H9 (cell line): ENCODE data around the gene FAM228B. TPM values are rescaled to one million over a fixed set of nuclear protein-coding genes. Genes with fewer than 3 reads are reported as not detected.

ENCODE experiments used
- DNase-seq: peaks from one replicate; pipeline ENCODE4 v3.0.0-alpha.2; 2017
- H2AFZ ChIP-seq: one replicate; pipeline ENCODE4 v1.6.1; 2013; ENCODE audit warnings: mild to moderate bottlenecking, low read length, control low read depth, moderate library complexity
- H2AK5ac ChIP-seq: 2 replicates; pipeline ENCODE4 v1.6.1; 2013; ENCODE audit warnings: low read length, control low read depth, mixed read lengths; ENCODE audit not compliant: insufficient read length
- H2BK120ac ChIP-seq: one replicate; pipeline ENCODE4 v1.6.1; 2013; ENCODE audit warnings: low read depth, mild to moderate bottlenecking, low read length, control low read depth, inconsistent platforms; ENCODE audit not compliant: poor library complexity, severe bottlenecking
- H2BK12ac ChIP-seq: 2 replicates; pipeline ENCODE4 v1.6.1; 2013; ENCODE audit warnings: low read length, control low read depth, mixed read lengths, low read depth; ENCODE audit not compliant: insufficient read length
- H2BK15ac ChIP-seq: 2 replicates; pipeline ENCODE4 v1.6.1; 2013; ENCODE audit warnings: low read depth, low read length, control low read depth
- H2BK20ac ChIP-seq: one replicate; pipeline ENCODE4 v1.6.1; 2013; ENCODE audit warnings: low read depth, mild to moderate bottlenecking, low read length, control low read depth, inconsistent platforms; ENCODE audit not compliant: poor library complexity, severe bottlenecking
- H2BK5ac ChIP-seq: 2 replicates; pipeline ENCODE4 v1.6.1; 2013; ENCODE audit warnings: low read length, control low read depth, mixed read lengths; ENCODE audit not compliant: insufficient read length
- H3K14ac ChIP-seq: 2 replicates; pipeline ENCODE4 v1.6.1; 2013; ENCODE audit warnings: low read length, control low read depth; ENCODE audit not compliant: insufficient read depth
- H3K18ac ChIP-seq: 2 replicates; pipeline ENCODE4 v1.6.1; 2013; ENCODE audit warnings: low read depth, mild to moderate bottlenecking, mixed read lengths, low read length, control low read depth; ENCODE audit not compliant: insufficient read length
- H3K23ac ChIP-seq: 2 replicates; pipeline ENCODE4 v1.6.1; 2013; ENCODE audit warnings: low read length, control low read depth, mixed read lengths, low read depth; ENCODE audit not compliant: insufficient read length
- H3K23me2 ChIP-seq: 2 replicates; pipeline ENCODE4 v1.6.1; 2013; ENCODE audit warnings: low read depth, mild to moderate bottlenecking, mixed read lengths, low read length, control low read depth; ENCODE audit not compliant: insufficient read length, poor library complexity, severe bottlenecking
- H3K27ac ChIP-seq: 2 replicates; pipeline ENCODE4 v1.5.1; 2013; ENCODE audit warnings: low read length, control low read depth, mixed read lengths, low read depth; ENCODE audit not compliant: insufficient read length
- H3K27me3 ChIP-seq: 2 replicates; pipeline ENCODE4 v1.6.1; 2013; ENCODE audit warnings: low read length, control low read depth, inconsistent platforms; ENCODE audit not compliant: insufficient read depth
- H3K4ac ChIP-seq: 2 replicates; pipeline ENCODE4 v1.6.1; 2013; ENCODE audit warnings: low read depth, mild to moderate bottlenecking, control low read depth, inconsistent platforms, low read length, moderate library complexity
- H3K4me1 ChIP-seq: 2 replicates; pipeline ENCODE4 v1.6.1; 2013; ENCODE audit warnings: low read length, control low read depth, inconsistent platforms; ENCODE audit not compliant: insufficient read depth
- H3K4me2 ChIP-seq: 2 replicates; pipeline ENCODE4 v1.6.1; 2013; ENCODE audit warnings: low read length, control low read depth, mixed read lengths; ENCODE audit not compliant: insufficient read length, insufficient read depth
- H3K56ac ChIP-seq: 2 replicates; pipeline ENCODE4 v1.6.1; 2013; ENCODE audit warnings: low read depth, mild to moderate bottlenecking, mixed read lengths, low read length, control low read depth; ENCODE audit not compliant: insufficient read length
- H3K79me1 ChIP-seq: 2 replicates; pipeline ENCODE4 v1.6.1; 2013; ENCODE audit warnings: low read depth, mild to moderate bottlenecking, moderate library complexity, low read length, control low read depth, inconsistent platforms; ENCODE audit not compliant: insufficient read depth, poor library complexity, severe bottlenecking
- H3K79me2 ChIP-seq: 2 replicates; pipeline ENCODE4 v1.6.1; 2013; ENCODE audit warnings: low read length, control low read depth, inconsistent platforms; ENCODE audit not compliant: insufficient read depth
- H3K9ac ChIP-seq: 2 replicates; pipeline ENCODE4 v1.6.1; 2013; ENCODE audit warnings: low read length, control low read depth, mixed read lengths; ENCODE audit not compliant: insufficient read length; ENCODE audit errors: extremely low read depth
- H3K9me3 ChIP-seq: one replicate; pipeline ENCODE4 v1.6.1; 2013; ENCODE audit warnings: low read depth, low read length, inconsistent platforms; ENCODE audit not compliant: control insufficient read depth
- H3T11ph ChIP-seq: one replicate; pipeline ENCODE4 v1.6.1; 2013; ENCODE audit warnings: mild to moderate bottlenecking, low read length, control low read depth, inconsistent platforms
- H4K20me1 ChIP-seq: one replicate; pipeline ENCODE4 v1.6.1; 2013; ENCODE audit not compliant: control insufficient read depth, insufficient read length, insufficient read depth
- H4K5ac ChIP-seq: 2 replicates; pipeline ENCODE4 v1.6.1; 2013; ENCODE audit warnings: low read depth, mild to moderate bottlenecking, mixed read lengths, low read length, control low read depth; ENCODE audit not compliant: insufficient read length
- H4K8ac ChIP-seq: replicated peaks from 2 replicates; pipeline ENCODE4 v1.6.1; 2013; ENCODE audit warnings: low read length, control low read depth, mixed read lengths, low read depth; ENCODE audit not compliant: insufficient read length
- H4K91ac ChIP-seq: 2 replicates; pipeline ENCODE4 v1.6.1; 2013; ENCODE audit warnings: low read depth, mild to moderate bottlenecking, moderate library complexity, mixed read lengths, low read length, control low read depth; ENCODE audit not compliant: insufficient read length
- H3K27ac Mint-ChIP-seq, 3 experiments: 2 replicates in 2 of 3; 3 replicates in 1 of 3; pipeline ENCODE4 v1.8.0; 2020 to 2021; ENCODE audit warnings: mixed read lengths in 3 of 3, mild to moderate bottlenecking in 1 of 3, moderate library complexity in 1 of 3
- H3K27me3 Mint-ChIP-seq: 2 replicates; pipeline ENCODE4 v1.8.0; 2021; ENCODE audit warnings: low read depth, mild to moderate bottlenecking, moderate library complexity, mixed read lengths
- H3K36me3 Mint-ChIP-seq, 3 experiments: 2 replicates in 2 of 3; 3 replicates in 1 of 3; pipeline ENCODE4 v1.8.0; 2020 to 2021; ENCODE audit warnings: low read depth in 3 of 3, mixed read lengths in 3 of 3; ENCODE audit not compliant: insufficient read depth in 1 of 3
- H3K4me1 Mint-ChIP-seq, 2 experiments: 2 replicates each; pipeline ENCODE4 v1.8.0; 2020; ENCODE audit warnings: mixed read lengths in 2 of 2
- H3K4me3 Mint-ChIP-seq, 2 experiments: 2 replicates in 1 of 2; 3 replicates in 1 of 2; pipeline ENCODE4 v1.8.0; 2020 to 2021; ENCODE audit warnings: mild to moderate bottlenecking in 2 of 2, mixed read lengths in 2 of 2, moderate library complexity in 1 of 2
- H3K9me3 Mint-ChIP-seq, 2 experiments: 2 replicates in 1 of 2; 3 replicates in 1 of 2; pipeline ENCODE4 v1.8.0; 2020; ENCODE audit warnings: mild to moderate bottlenecking in 2 of 2, mixed read lengths in 2 of 2, moderate library complexity in 1 of 2
- WGBS: extraction: QIAGEN DNeasy Blood & Tissue Kit; methylation state at CpG from one replicate; pipeline ENCODE4 v1.1.7; 2013; ENCODE audit warnings: missing lambda C conversion rate, low lambda C conversion rate, mixed read lengths; ENCODE audit not compliant: insufficient read length; ENCODE audit errors: extremely low coverage; 5-methylcytosine and 5-hydroxymethylcytosine counted together
- total RNA-seq: library from RNA; stranded (reverse); gene quantifications from 2 replicates; pipeline ENCODE4 v1.2.1, GENCODE V29; 2021
- TF ChIP-seq, protein P1 (sequence below): fragments of 200-600 bp; sonication (generic); conservative IDR thresholded peaks from 3 replicates; pipeline ENCODE4 v1.8.0; 2021; ENCODE audit warnings: antibody characterized with exemption, mild to moderate bottlenecking

FAM228B gene
- total RNA-seq, 1 experiment from 2014 or later, result 6.5 TPM

- no peak overlapping the region for H3K9ac ChIP-seq
- Mint-ChIP-seq H3K27ac (no peak overlapping the region), H3K9me3 (peaks cover 8 to 11% of the 10 kb centered on the region in 2 experiments; a peak in 4 of 5 replicates), H3K27me3 (no peaks in the 10 kb centered on the region; the same call in 1 of the 2 replicates), H3K4me3 (no peak overlapping the region), H3K36me3 (peaks cover 0 to 5% (median 0%) of the 10 kb centered on the region in 3 experiments; a peak in 3 of 7 replicates), H3K4me1 (peaks cover 7 to 12% of the 10 kb centered on the region in 2 experiments)
- H3K4me2 ChIP-seq, result no peak overlapping the region
- no peak overlapping the region for H3K14ac ChIP-seq
- no peak overlapping the region for H2BK12ac ChIP-seq
- TF ChIP-seq, protein P1, sequence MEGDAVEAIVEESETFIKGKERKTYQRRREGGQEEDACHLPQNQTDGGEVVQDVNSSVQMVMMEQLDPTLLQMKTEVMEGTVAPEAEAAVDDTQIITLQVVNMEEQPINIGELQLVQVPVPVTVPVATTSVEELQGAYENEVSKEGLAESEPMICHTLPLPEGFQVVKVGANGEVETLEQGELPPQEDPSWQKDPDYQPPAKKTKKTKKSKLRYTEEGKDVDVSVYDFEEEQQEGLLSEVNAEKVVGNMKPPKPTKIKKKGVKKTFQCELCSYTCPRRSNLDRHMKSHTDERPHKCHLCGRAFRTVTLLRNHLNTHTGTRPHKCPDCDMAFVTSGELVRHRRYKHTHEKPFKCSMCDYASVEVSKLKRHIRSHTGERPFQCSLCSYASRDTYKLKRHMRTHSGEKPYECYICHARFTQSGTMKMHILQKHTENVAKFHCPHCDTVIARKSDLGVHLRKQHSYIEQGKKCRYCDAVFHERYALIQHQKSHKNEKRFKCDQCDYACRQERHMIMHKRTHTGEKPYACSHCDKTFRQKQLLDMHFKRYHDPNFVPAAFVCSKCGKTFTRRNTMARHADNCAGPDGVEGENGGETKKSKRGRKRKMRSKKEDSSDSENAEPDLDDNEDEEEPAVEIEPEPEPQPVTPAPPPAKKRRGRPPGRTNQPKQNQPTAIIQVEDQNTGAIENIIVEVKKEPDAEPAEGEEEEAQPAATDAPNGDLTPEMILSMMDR, result peak; percentile 84
- H4K20me1 ChIP-seq, result no peaks in the 10 kb centered on the region
- no peak overlapping the region for H2BK5ac ChIP-seq
- H4K5ac ChIP-seq, result no peak overlapping the region
- no peak overlapping the region for H2BK20ac ChIP-seq
- H3K56ac ChIP-seq, result no peak overlapping the region
- no peaks in the 10 kb centered on the region for H3K79me2 ChIP-seq
- H3K27me3 ChIP-seq, result no peaks in the 10 kb centered on the region; the same call in 1 of the 2 replicates
- H3K23ac ChIP-seq, result no peak overlapping the region
- no peak overlapping the region for H2AK5ac ChIP-seq
- no peaks in the 10 kb centered on the region for H3K4me1 ChIP-seq
- H4K8ac ChIP-seq, result no peak overlapping the region
- no peak overlapping the region for H3K18ac ChIP-seq
- H3T11ph ChIP-seq, result no peak overlapping the region
- no peaks in the 10 kb centered on the region for H3K23me2 ChIP-seq
- H3K27ac ChIP-seq, result no peak overlapping the region
- peak; percentile 69 for DNase-seq
- no peak overlapping the region for H4K91ac ChIP-seq
- WGBS, result no CpG with 5 or more reads among the region's 8 CpGs
- no peak overlapping the region for H2BK120ac ChIP-seq
- H3K79me1 ChIP-seq, result no peaks in the 10 kb centered on the region
- no peak overlapping the region for H2AFZ ChIP-seq
- H2BK15ac ChIP-seq, result no peak overlapping the region
- no peaks in the 10 kb centered on the region for H3K9me3 ChIP-seq
- H3K4ac ChIP-seq, result no peak overlapping the region
Measured at GRCh38 chr2:24164416-24164973, 41.2 kb downstream of the FAM228B start.
